Measurements from ENCODE around the gene PHACTR3. TPM values are rescaled to one million over a fixed set of nuclear protein-coding genes. Genes with fewer than 3 reads are reported as not detected.
A peak's percentile ranks its signal among the peaks of the same experiment; 100 is the strongest.

The PHACTR3 gene
- total RNA-seq, 2 donors from 2014 or later, result 0.34 TPM; not detected in 1

DNA sequence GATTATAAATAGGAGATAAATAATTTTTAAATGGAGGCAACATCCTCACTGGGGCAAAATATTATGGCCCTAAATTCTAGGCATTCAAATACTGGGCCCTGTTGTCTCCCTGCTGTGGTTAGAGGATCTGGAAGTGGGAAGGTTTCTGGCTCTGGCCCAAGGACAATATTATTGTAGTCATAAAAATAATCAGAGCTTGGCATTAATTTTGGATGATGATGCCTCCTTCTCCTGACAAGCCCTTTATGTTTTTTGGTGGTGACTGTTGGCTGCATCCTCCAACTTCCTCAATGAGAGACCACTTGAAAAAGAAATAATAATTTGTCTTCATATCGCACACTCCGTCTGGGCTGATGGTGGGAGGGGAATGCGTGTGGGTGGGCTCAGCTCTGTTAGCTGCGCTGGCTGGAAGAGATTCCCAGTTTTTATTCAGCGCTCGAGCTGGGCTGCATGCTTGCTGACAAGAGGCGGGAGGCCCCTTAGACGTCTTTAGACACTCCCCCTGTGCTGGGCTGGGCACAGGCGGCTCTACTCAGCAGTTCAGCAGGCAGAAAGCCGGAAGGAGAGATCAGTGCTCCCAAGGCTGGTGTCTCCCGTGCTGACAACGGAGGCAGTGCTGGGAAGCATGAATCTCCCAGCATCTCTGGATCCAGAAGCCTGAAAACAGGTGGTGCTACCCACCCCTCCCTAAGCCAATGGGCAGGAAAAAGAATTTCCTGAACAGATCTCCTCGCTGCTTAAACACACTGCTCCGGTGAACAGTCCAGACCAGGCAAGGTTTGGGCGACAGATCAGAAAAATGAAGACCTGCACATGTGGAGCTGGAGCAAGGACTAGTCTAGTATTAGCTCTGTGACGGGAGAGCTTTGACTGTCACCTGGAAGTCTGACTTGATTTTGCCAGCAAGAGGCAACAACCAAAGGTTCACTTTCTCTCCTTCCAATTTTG lies 231.4 kb downstream of the PHACTR3 start:
- intact Hi-C loops (cut with DNase I), result no loop called here
- Histone ChIP-seq H3K9me3 (no peaks in the 10 kb centered on the region), H3K4me1 (replicated peaks) (peaks cover 9% of the 10 kb centered on the region), H3K27ac (no peak overlapping the region), H3K4me3 (no peak overlapping the region), H3K36me3 (no peaks in the 10 kb centered on the region), H3K27me3 (replicated peaks; ENCODE audit: insufficient read depth) (no peaks in the 10 kb centered on the region)
- peak; percentile 33 for DNase-seq (ENCODE audit: low spot score)
- 2% methylated on average over 16 of the region's 16 CpGs for WGBS
- TF ChIP-seq POLR2AphosphoS5 (IDR thresholded peaks at IDR 0.05) (no peak), POLR2A (IDR thresholded peaks at IDR 0.05) (no peak), CTCF (IDR thresholded peaks at IDR 0.05) (no peak)

GRCh38 chr20:59836767-59837166 lies 232.4 kb downstream of the PHACTR3 start:
- TF ChIP-seq CTCF (IDR thresholded peaks at IDR 0.05), result no peak
- no peak for TF ChIP-seq POLR2AphosphoS5 (IDR thresholded peaks at IDR 0.05)
- no peak for TF ChIP-seq POLR2A (IDR thresholded peaks at IDR 0.05)
- DNase-seq (ENCODE audit: low spot score), result no peak
- H3K4me3 ChIP-seq, result no peak overlapping the region
- no peak overlapping the region for H3K27ac ChIP-seq
- no peaks in the 10 kb centered on the region for H3K9me3 ChIP-seq
- 15% methylated on average over 6 of the region's 6 CpGs for WGBS
- no peaks in the 10 kb centered on the region for H3K36me3 ChIP-seq
- no peaks in the 10 kb centered on the region for H3K27me3 ChIP-seq (replicated peaks; ENCODE audit: insufficient read depth)
- H3K4me1 ChIP-seq (replicated peaks), result peaks cover 9% of the 10 kb centered on the region
- intact Hi-C loops (cut with DNase I), result no loop called here

GRCh38 chr20:59837623-59838394 lies 233.5 kb downstream of the PHACTR3 start:
- Histone ChIP-seq H3K4me1 (replicated peaks) (peaks cover 9% of the 10 kb centered on the region), H3K27me3 (replicated peaks; ENCODE audit: insufficient read depth) (no peaks in the 10 kb centered on the region), H3K4me3 (no peak overlapping the region), H3K36me3 (no peaks in the 10 kb centered on the region), H3K27ac (no peak overlapping the region), H3K9me3 (no peaks in the 10 kb centered on the region)
- intact Hi-C loops (cut with DNase I), result no loop called here
- DNase-seq (ENCODE audit: low spot score), result no peak
- 86% methylated on average over 4 of the region's 4 CpGs for WGBS
- no peak for TF ChIP-seq POLR2A (IDR thresholded peaks at IDR 0.05)
- TF ChIP-seq CTCF (IDR thresholded peaks at IDR 0.05), result no peak
- TF ChIP-seq POLR2AphosphoS5 (IDR thresholded peaks at IDR 0.05), result no peak

- Histone ChIP-seq H3K27ac (no peak overlapping the region), H3K9me3 (no peaks in the 10 kb centered on the region), H3K4me1 (replicated peaks) (peaks cover 9% of the 10 kb centered on the region), H3K27me3 (replicated peaks; ENCODE audit: insufficient read depth) (no peaks in the 10 kb centered on the region), H3K4me3 (no peak overlapping the region), H3K36me3 (no peaks in the 10 kb centered on the region)
- 83% methylated on average over 5 of the region's 5 CpGs for WGBS
- no peak for TF ChIP-seq POLR2AphosphoS5 (IDR thresholded peaks at IDR 0.05)
- no peak for TF ChIP-seq CTCF (IDR thresholded peaks at IDR 0.05)
- TF ChIP-seq POLR2A (IDR thresholded peaks at IDR 0.05), result no peak
- intact Hi-C loops (cut with DNase I), result no loop called here
- DNase-seq (ENCODE audit: low spot score), result no peak
These were observed 235.1 kb downstream of the PHACTR3 start for GRCh38 chr20:59839400-59839799.

Data from prostate gland (tissue), 2 donors.